ENCODE results near the gene GRAMD2B. TPM values are rescaled to one million over a fixed set of nuclear protein-coding genes. Genes with fewer than 3 reads are reported as not detected.

The GRAMD2B gene
- total RNA-seq, 1 experiment from 2014 or later: 33.6 TPM

GRCh38 chr5:126403876-126404275 is 19.3 kb upstream of the GRAMD2B start:
- intact Hi-C loops (cut with micrococcal nuclease): no loop called here
- Histone ChIP-seq H3K36me3 (ENCODE audit: low read depth, low read length) (peaks cover 13% of the 10 kb centered on the region; the same call in 1 of the 2 replicates), H3K4me2 (ENCODE audit: low read length) (no peak overlapping the region), H3K9ac (ENCODE audit: low read length) (no peak overlapping the region), H3F3A (ENCODE audit: low read length, unreplicated experiment) (no peaks in the 10 kb centered on the region), H2AFZ (ENCODE audit: low read length) (no peak overlapping the region), H3K27me3 (ENCODE audit: low read length) (no peaks in the 10 kb centered on the region), H3K9me3 (ENCODE audit: low read length) (peaks cover 5% of the 10 kb centered on the region; the same call in 1 of the 2 replicates), H3K9me2 (replicated peaks; ENCODE audit: low read length) (no peaks in the 10 kb centered on the region), H4K20me1 (ENCODE audit: low read length) (no peaks in the 10 kb centered on the region), H3K79me2 (ENCODE audit: low read length) (no peaks in the 10 kb centered on the region), H3K4me3 (ENCODE audit: low read length) (no peak overlapping the region), H3K4me1 (ENCODE audit: insufficient read depth, low read length) (no peaks in the 10 kb centered on the region), H3K27ac (ENCODE audit: low read length) (no peak overlapping the region)
- no peak for DNase-seq
- no peak for TF ChIP-seq EZH2 (IDR thresholded peaks at IDR 0.05; ENCODE audit: low read length, unreplicated experiment)
- TF ChIP-seq EZH2phosphoT487 (IDR thresholded peaks at IDR 0.05; ENCODE audit: borderline replicate concordance, low read length): no peak
- no peak for TF ChIP-seq CTCF (conservative IDR thresholded peaks at IDR 0.05; ENCODE audit: low read depth, low read length)
- ChIA-PET POLR2A (ENCODE audit: unreplicated experiment) (no interaction called here), CTCF (no interaction called here)
- no peak for ATAC-seq
- BruUV-seq (replicated peaks): no TSS peak

- no peak overlapping the region for H3K27ac ChIP-seq (ENCODE audit: low read length)
- H4K20me1 ChIP-seq (ENCODE audit: low read length): no peaks in the 10 kb centered on the region
- H3K4me2 ChIP-seq (ENCODE audit: low read length): no peak overlapping the region
- DNase-seq (no peak), ATAC-seq (no peak)
- no peaks in the 10 kb centered on the region for H3K79me2 ChIP-seq (ENCODE audit: low read length)
- no peak overlapping the region for H3K4me3 ChIP-seq (ENCODE audit: low read length)
- no TSS peak for BruUV-seq (replicated peaks)
- no peaks in the 10 kb centered on the region for H3K9me3 ChIP-seq (ENCODE audit: low read length)
- no peaks in the 10 kb centered on the region for H3K36me3 ChIP-seq (ENCODE audit: low read depth, low read length)
- CTCF ChIA-PET: no interaction called here
- no peaks in the 10 kb centered on the region for H3K4me1 ChIP-seq (ENCODE audit: insufficient read depth, low read length)
- H2AFZ ChIP-seq (ENCODE audit: low read length): no peak overlapping the region
- intact Hi-C loops (cut with micrococcal nuclease): no loop called here
- no peaks in the 10 kb centered on the region for H3K9me2 ChIP-seq (replicated peaks; ENCODE audit: low read length)
- no peaks in the 10 kb centered on the region for H3F3A ChIP-seq (ENCODE audit: low read length, unreplicated experiment)
- no peaks in the 10 kb centered on the region for H3K27me3 ChIP-seq (ENCODE audit: low read length)
- no peak overlapping the region for H3K9ac ChIP-seq (ENCODE audit: low read length)
- no peak for TF ChIP-seq EZH2phosphoT487 (IDR thresholded peaks at IDR 0.05; ENCODE audit: borderline replicate concordance, low read length)
- TF ChIP-seq EZH2 (IDR thresholded peaks at IDR 0.05; ENCODE audit: low read length, unreplicated experiment): no peak
- POLR2A ChIA-PET (ENCODE audit: unreplicated experiment): no interaction called here
These were observed 12.6 kb upstream of the GRAMD2B start for GRCh38 chr5:126410623-126411022.

DNA sequence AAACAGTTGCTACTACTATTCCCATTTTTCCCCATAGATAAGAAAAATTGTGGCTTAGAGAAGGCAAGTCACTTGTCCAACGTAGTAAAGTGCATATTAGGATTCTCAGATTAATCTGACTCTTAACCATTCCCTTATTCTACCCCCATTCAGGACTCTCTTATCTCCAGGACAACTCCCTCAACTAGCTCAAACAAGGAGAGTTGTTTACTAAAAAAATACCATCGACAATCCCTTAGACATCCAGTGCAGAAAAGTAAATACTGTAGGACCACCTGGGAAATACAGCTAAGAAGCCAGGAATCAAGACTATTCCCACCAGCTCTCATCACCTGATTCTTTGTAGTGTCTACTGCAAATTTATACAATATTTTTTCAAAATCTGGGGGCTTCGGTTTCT is 9.4 kb upstream of the GRAMD2B start:
- Histone ChIP-seq H3K36me3 (ENCODE audit: low read depth, low read length) (no peaks in the 10 kb centered on the region), H3K27me3 (ENCODE audit: low read length) (no peaks in the 10 kb centered on the region), H3K4me1 (ENCODE audit: insufficient read depth, low read length) (peaks cover 9% of the 10 kb centered on the region; the same call in 1 of the 2 replicates), H2AFZ (ENCODE audit: low read length) (no peak overlapping the region), H3K9me3 (ENCODE audit: low read length) (no peaks in the 10 kb centered on the region), H3K27ac (ENCODE audit: low read length) (no peak overlapping the region), H3K4me2 (ENCODE audit: low read length) (no peak overlapping the region), H4K20me1 (ENCODE audit: low read length) (no peaks in the 10 kb centered on the region), H3K4me3 (ENCODE audit: low read length) (no peak overlapping the region), H3K79me2 (ENCODE audit: low read length) (no peaks in the 10 kb centered on the region), H3K9ac (ENCODE audit: low read length) (no peak overlapping the region), H3F3A (ENCODE audit: low read length, unreplicated experiment) (no peaks in the 10 kb centered on the region), H3K9me2 (replicated peaks; ENCODE audit: low read length) (no peaks in the 10 kb centered on the region)
- CTCF ChIA-PET: no interaction called here
- POLR2A ChIA-PET (ENCODE audit: unreplicated experiment): no interaction called here
- ATAC-seq (no peak), DNase-seq (no peak)
- no peak for TF ChIP-seq EZH2 (IDR thresholded peaks at IDR 0.05; ENCODE audit: low read length, unreplicated experiment)
- TF ChIP-seq CTCF (conservative IDR thresholded peaks at IDR 0.05; ENCODE audit: low read depth, low read length): no peak
- no peak for TF ChIP-seq EZH2phosphoT487 (IDR thresholded peaks at IDR 0.05; ENCODE audit: borderline replicate concordance, low read length)
- BruUV-seq (replicated peaks): no TSS peak
- intact Hi-C loops (cut with micrococcal nuclease): no loop called here
